Measurements from ENCODE around the gene ZNF337. TPM values are rescaled to one million over a fixed set of nuclear protein-coding genes. Genes with fewer than 3 reads are reported as not detected.
"Not testable (repeated sequence)": the region's sequence is repeated elsewhere in the genome, so short reads cannot be mapped to it uniquely, and the experiment has no call there.

ZNF337 gene
- total RNA-seq, 1 experiment from 2014 or later, result 11.4 TPM

DNA sequence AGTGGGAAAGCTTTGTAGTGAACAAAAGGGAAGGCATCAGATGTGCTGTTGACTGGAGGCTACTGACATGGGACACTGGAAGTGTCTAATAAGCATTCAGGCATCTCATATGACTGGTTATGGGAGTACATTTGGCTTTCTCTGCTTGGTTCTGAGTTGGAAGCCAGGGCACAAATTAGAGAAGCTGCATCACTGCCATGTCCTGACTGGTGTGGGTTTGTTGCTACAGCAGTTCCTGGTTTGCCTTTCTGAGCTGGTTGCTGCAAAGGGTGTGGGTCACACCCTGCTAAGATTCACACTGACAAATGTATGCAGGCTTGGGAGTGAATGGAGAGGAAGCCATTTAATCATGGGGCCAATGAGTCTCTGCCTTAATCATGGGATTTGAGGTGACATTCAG is 36.7 kb downstream of the ZNF337 start (continued):
- TF ChIP-seq POLR2A (IDR thresholded peaks at IDR 0.05; ENCODE audit: borderline replicate concordance, extremely low read depth, insufficient read depth, insufficient read length) (no peak), SRF (IDR thresholded peaks at IDR 0.05; ENCODE audit: low read depth) (no peak), SP1 (IDR thresholded peaks at IDR 0.05; ENCODE audit: low read depth) (no peak)

DNA sequence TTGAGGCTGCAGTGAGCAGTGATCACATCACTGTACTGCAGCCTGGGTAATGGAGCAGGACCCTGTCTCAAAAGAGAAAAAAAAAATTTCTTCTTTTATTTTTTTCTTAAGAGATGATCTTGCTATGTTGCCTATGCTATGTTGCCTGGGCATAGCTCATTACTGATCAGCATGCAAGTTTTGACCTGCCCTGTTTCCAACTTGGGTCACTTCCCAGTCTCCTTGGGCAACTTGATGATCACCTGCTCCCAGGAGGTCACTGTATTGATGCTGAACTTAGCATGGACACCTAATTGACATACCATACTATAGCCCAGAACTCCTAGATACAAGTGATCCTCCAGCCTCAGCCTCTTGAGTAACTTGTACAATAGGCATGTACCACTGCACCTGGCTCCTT is 42.2 kb downstream of the ZNF337 start:
- no peaks in the 10 kb centered on the region for H3K27me3 ChIP-seq (ENCODE audit: insufficient read depth, low read length)
- intact Hi-C loops (cut with micrococcal nuclease), result no loop called here
- no peaks in the 10 kb centered on the region for H3K79me2 ChIP-seq (ENCODE audit: insufficient read depth, low read length)
- POLR2A ChIA-PET, result no interaction called here
- no peak for TF ChIP-seq ELF1 (IDR thresholded peaks at IDR 0.05; ENCODE audit: borderline replicate concordance, low read depth)
- no peak for TF ChIP-seq FOSL1 (IDR thresholded peaks at IDR 0.05; ENCODE audit: low read depth)
- no peak for TF ChIP-seq SP1 (IDR thresholded peaks at IDR 0.05; ENCODE audit: low read depth)
- TF ChIP-seq, protein P1, sequence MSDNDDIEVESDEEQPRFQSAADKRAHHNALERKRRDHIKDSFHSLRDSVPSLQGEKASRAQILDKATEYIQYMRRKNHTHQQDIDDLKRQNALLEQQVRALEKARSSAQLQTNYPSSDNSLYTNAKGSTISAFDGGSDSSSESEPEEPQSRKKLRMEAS (IDR thresholded peaks at IDR 0.05), result no peak
- TF ChIP-seq POLR2A (IDR thresholded peaks at IDR 0.05; ENCODE audit: borderline replicate concordance, extremely low read depth, insufficient read depth, insufficient read length), result no peak
- TF ChIP-seq, protein P2, sequence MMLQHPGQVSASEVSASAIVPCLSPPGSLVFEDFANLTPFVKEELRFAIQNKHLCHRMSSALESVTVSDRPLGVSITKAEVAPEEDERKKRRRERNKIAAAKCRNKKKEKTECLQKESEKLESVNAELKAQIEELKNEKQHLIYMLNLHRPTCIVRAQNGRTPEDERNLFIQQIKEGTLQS (IDR thresholded peaks at IDR 0.05), result no peak
- no peak for TF ChIP-seq RAD21 (IDR thresholded peaks at IDR 0.05; ENCODE audit: low read depth)
- no peak for TF ChIP-seq EGR1 (IDR thresholded peaks at IDR 0.05; ENCODE audit: low read depth)
- TF ChIP-seq JUND (IDR thresholded peaks at IDR 0.05), result no peak
- TF ChIP-seq CEBPB (IDR thresholded peaks at IDR 0.05; ENCODE audit: low read depth), result no peak
- TF ChIP-seq TCF7L2 (IDR thresholded peaks at IDR 0.05; ENCODE audit: borderline replicate concordance, extremely low read depth, insufficient read depth, insufficient read length), result no peak
- TF ChIP-seq ZFX (IDR thresholded peaks at IDR 0.05), result no peak
- TF ChIP-seq CBX3 (IDR thresholded peaks at IDR 0.05; ENCODE audit: low read depth), result no peak
- TF ChIP-seq SIN3A (IDR thresholded peaks at IDR 0.05; ENCODE audit: low read depth), result no peak
- TF ChIP-seq YY1 (IDR thresholded peaks at IDR 0.05; ENCODE audit: extremely low read depth, insufficient replicate concordance, low read depth, low read length), result no peak
- TF ChIP-seq, protein P3, sequence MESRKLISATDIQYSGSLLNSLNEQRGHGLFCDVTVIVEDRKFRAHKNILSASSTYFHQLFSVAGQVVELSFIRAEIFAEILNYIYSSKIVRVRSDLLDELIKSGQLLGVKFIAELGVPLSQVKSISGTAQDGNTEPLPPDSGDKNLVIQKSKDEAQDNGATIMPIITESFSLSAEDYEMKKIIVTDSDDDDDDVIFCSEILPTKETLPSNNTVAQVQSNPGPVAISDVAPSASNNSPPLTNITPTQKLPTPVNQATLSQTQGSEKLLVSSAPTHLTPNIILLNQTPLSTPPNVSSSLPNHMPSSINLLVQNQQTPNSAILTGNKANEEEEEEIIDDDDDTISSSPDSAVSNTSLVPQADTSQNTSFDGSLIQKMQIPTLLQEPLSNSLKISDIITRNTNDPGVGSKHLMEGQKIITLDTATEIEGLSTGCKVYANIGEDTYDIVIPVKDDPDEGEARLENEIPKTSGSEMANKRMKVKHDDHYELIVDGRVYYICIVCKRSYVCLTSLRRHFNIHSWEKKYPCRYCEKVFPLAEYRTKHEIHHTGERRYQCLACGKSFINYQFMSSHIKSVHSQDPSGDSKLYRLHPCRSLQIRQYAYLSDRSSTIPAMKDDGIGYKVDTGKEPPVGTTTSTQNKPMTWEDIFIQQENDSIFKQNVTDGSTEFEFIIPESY (IDR thresholded peaks at IDR 0.05; ENCODE audit: extremely low read depth, insufficient replicate concordance, low read length), result no peak
- CTCF ChIA-PET, result no interaction called here
- no peak overlapping the region for H3K4me3 ChIP-seq (replicated peaks in 1 of 2; ENCODE audit: low read depth in 1 of 2, low read length in 2 of 2)
- no peak overlapping the region for H2AFZ ChIP-seq (ENCODE audit: low read depth, low read length, poor library complexity, severe bottlenecking)
- RAD21 ChIA-PET (ENCODE audit: low non-redundant PET in 1 of 2, low total read pairs in 2 of 2, uncharacterized antibody in 2 of 2, unreplicated experiment in 2 of 2), result no interaction called here
- H3K9ac ChIP-seq (ENCODE audit: low read length), result no peak overlapping the region
- no peak overlapping the region for H3K27ac ChIP-seq (ENCODE audit: low read depth, low read length)
- H3K9me3 ChIP-seq (ENCODE audit: control insufficient read depth in 1 of 2, insufficient read depth in 1 of 2, low read depth in 1 of 2, low read length in 2 of 2), result no peaks in the 10 kb centered on the region
- no peak overlapping the region for H3K4me2 ChIP-seq (ENCODE audit: low read length)
- no peaks in the 10 kb centered on the region for H4K20me1 ChIP-seq (ENCODE audit: insufficient read depth)
- DNase-seq (ENCODE audit: low read depth, low spot score) (no peak), ATAC-seq (no peak)
- H3K9me2 ChIP-seq (ENCODE audit: insufficient read depth), result no peaks in the 10 kb centered on the region
- H3K4me1 ChIP-seq (ENCODE audit: control insufficient read depth in 1 of 2, insufficient read depth in 2 of 2, low read length in 2 of 2), result peaks cover 0 to 7% of the 10 kb centered on the region in 2 experiments; a peak in 1 of 4 replicates
- peaks cover 0 to 5% of the 10 kb centered on the region in 2 experiments; a peak in 1 of 4 replicates for H3K36me3 ChIP-seq (ENCODE audit: control insufficient read depth in 1 of 2, insufficient read depth in 2 of 2, low read length in 2 of 2)
- BruUV-seq (replicated peaks), result no TSS peak

DNA sequence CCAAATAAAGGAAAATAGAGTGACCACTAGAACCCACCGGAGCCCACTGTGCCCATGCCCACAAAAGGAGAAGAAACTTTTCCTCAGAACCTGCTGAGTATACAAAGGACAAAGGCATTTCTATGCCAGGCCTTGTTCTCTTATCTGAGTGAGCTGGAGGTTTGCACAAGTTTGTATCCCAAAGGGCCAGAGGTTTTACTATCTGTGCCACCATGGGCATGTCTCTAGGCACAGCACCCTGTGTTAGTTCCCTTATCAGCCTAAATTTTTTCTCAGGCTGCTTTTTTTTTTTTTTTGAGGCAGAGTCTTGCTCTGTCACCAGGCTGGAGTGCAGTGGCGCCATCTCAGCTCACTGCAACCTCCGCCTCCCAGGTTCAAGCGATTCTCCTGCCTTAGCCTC is 43.8 kb downstream of the ZNF337 start:
- H4K20me1 ChIP-seq (ENCODE audit: insufficient read depth); H3K9ac ChIP-seq (ENCODE audit: low read length); RAD21 ChIA-PET (ENCODE audit: low non-redundant PET in 1 of 2, low total read pairs in 2 of 2, uncharacterized antibody in 2 of 2, unreplicated experiment in 2 of 2); POLR2A ChIA-PET; CTCF ChIA-PET; DNase-seq (ENCODE audit: low read depth, low spot score); H3K4me2 ChIP-seq (ENCODE audit: low read length); H3K9me2 ChIP-seq (ENCODE audit: insufficient read depth); H3K9me3 ChIP-seq (ENCODE audit: control insufficient read depth in 1 of 2, insufficient read depth in 1 of 2, low read depth in 1 of 2, low read length in 2 of 2); H3K4me1 ChIP-seq (ENCODE audit: control insufficient read depth in 1 of 2, insufficient read depth in 2 of 2, low read length in 2 of 2); H3K27me3 ChIP-seq (ENCODE audit: insufficient read depth, low read length); H3K27ac ChIP-seq (ENCODE audit: low read depth, low read length); H3K4me3 ChIP-seq (replicated peaks in 1 of 2; ENCODE audit: low read depth in 1 of 2, low read length in 2 of 2); H3K79me2 ChIP-seq (ENCODE audit: insufficient read depth, low read length); intact Hi-C loops (cut with micrococcal nuclease); H2AFZ ChIP-seq (ENCODE audit: low read depth, low read length, poor library complexity, severe bottlenecking); H3K36me3 ChIP-seq (ENCODE audit: control insufficient read depth in 1 of 2, insufficient read depth in 2 of 2, low read length in 2 of 2); BruUV-seq (replicated peaks); ATAC-seq: not testable (repeated sequence)
